Psoas muscle (tissue), 8 donors: ENCODE results near the gene RAI1. TPM values are rescaled to one million over a fixed set of nuclear protein-coding genes. Genes with fewer than 3 reads are reported as not detected.

ENCODE experiments used
- ATAC-seq, 4 donors: fragments of 200-7000 bp; cut with Tn5 transposase; one replicate each; pipeline ENCODE4 v1.9.1; 2020; ENCODE audit warnings: moderate library complexity in 3 of 4, mild to moderate bottlenecking in 2 of 4
- DNase-seq, 2 donors: peaks; one replicate each; pipeline ENCODE4 v3.0.0-alpha.2; 2020
- H3K27ac ChIP-seq: fragments of 200-600 bp; one replicate; pipeline ENCODE4 v1.8.0; 2022
- H3K27me3 ChIP-seq, 3 donors: fragments of 200-600 bp in 1 of 3; one replicate each; pipeline versions ENCODE4 v1.6.1 to v1.8.0; 2013 to 2022; ENCODE audit warnings: low read length in 2 of 3, mild to moderate bottlenecking in 2 of 3, moderate library complexity in 1 of 3; ENCODE audit not compliant: insufficient read depth in 3 of 3
- H3K36me3 ChIP-seq, 2 donors: fragments of 200-600 bp in 1 of 2; one replicate each; pipeline versions ENCODE4 v1.6.1 to v1.8.0; 2013 to 2022; ENCODE audit warnings: low read depth in 1 of 2, mild to moderate bottlenecking in 1 of 2, moderate library complexity in 1 of 2; ENCODE audit not compliant: insufficient read depth in 1 of 2
- H3K4me1 ChIP-seq: fragments of 200-600 bp; one replicate; pipeline ENCODE4 v1.8.0; 2022
- H3K4me3 ChIP-seq: fragments of 200-600 bp; one replicate; pipeline ENCODE4 v1.8.0; 2022; ENCODE audit warnings: mild to moderate bottlenecking
- H3K9me3 ChIP-seq: fragments of 200-600 bp; one replicate; pipeline ENCODE4 v1.8.0; 2022
- CTCF ChIP-seq: fragments of 200-600 bp; IDR thresholded peaks from one replicate; pipeline ENCODE4 v1.8.0; 2022; ENCODE audit warnings: antibody characterized with exemption
- WGBS, 3 donors: extraction: QIAGEN DNeasy Blood & Tissue Kit; methylation state at CpG; one replicate each; pipeline versions ENCODE4 v1.1.6 to v1.1.7; 2013; 5-methylcytosine and 5-hydroxymethylcytosine counted together
- intact Hi-C, 2 donors: fragments of 100-400 bp; cut with DNase I; formaldehyde crosslinking; loops; one replicate each; pipeline versions ENCODE4 v1.11.0 to v1.14.2; 2022
- polyA plus RNA-seq, 3 donors: library from polyadenylated mRNA; stranded (reverse); fragments of 200-250 nt; gene quantifications; one replicate each; pipeline ENCODE4 v1.2.3, GENCODE V29; 2013
- total RNA-seq, 4 donors: library from RNA; stranded (reverse); fragmentation: NEBNext Ultra II Directional in 2 of 4; extraction: Animal tissue kit (Norgen Biotek cat#: 25700) in 2 of 4; gene quantifications; one replicate each; pipeline versions ENCODE4 v1.2.1 to v1.2.4, GENCODE V29; 2021 to 2023
- donor health status: healthy with polysubstance abuse.
- donor health status: DM: no; HTN: no; CAD: no; lungs with moderate emphysema.
- donor health status: Bipolar disorder and iron deficiency.
- donor health status: healthy.
- donor health status: DM: yes; HTN: yes; CAD: no.
- donor health status: DM: no; HTN: no; CAD: no.
- donor health status: DM: no; HTN: no; CAD: no.
- donor health status: DM: yes; HTN: yes; CAD: no.

RAI1 gene
- total and polyA plus RNA-seq, 7 donors, result 4.0 to 9.0 (median 7.1) TPM

DNA sequence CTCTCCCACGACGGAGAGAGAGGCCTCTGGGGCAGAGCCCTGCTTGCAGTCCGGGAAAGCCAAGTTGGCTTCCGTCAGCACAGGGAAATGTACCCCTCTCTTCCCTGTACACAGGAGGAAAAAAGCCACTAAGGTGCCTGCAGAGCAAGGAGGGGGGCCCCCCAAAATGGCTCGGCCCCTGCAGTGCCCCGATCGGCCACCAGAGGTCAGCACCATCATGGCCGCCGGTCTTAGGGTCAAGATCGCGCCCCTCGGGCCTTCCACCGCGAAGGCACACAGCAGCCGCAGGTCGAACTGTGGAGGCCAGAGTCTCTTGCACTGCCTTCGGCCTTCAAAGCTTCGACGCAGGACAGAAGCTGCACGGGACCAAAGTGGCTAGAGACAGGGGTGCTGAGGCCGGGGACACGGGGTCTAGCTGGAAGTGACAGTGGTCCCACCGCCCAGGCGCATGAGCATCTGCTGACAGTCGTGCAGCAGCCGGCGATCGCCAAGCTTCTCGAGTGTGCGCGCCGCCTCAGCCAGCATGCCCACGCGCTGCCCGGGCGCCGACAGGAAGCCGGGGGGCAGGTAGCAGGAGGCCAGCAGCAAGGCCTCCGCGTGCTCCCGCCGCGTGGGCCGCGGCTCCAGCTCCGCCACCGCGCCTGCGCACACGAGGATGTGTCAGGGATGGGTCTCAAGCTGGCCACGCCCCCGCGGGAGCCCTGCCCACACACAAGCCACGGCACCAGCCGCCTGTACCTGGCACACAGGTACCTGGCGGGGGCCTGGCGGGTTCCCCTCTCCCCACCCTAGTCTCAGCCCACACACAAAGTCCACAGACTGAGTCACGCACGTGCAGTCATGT lies 131.2 kb downstream of the RAI1 start:
- Histone ChIP-seq H3K27ac (no peak overlapping the region), H3K4me1 (peaks cover 35% of the 10 kb centered on the region)

DNA sequence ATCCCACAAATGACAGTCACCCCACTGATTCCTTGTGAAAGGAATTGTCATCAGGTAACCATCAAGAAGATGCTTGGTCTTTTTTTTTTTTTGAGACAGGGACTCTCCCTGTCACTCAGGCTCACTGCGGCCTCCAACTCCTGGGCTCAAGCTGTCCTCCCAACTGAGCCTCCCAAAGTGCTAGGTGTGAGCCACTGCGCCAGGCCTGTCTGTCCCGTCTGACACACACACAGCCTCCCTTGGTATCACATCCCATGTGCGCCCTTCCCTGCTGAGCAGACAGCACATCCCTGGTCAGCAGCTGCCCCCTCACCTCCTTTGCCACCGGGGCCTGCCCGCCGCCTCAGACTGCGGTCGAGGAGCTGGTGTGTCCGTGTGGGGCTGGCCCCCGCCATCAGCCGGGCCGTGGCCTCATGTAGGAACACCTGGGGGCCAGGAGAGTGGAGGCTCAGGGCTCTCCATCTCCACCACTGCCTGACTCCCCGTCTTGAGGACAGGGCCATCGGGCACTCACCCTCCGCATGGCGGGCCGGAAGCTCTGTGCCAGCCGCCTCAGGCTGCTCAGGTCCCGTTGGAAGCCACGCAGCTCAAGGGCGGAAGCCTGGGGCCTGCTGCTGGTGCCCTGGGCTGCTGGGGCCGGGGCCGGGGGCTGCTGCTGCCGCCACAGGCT lies 131.9 kb downstream of the RAI1 start:
- intact Hi-C loops, result loop anchor here (5.0 to 10.0 kb wide), 3 partner anchors 104 to 222 kb away; partner anchors contain the start of genes ATPAF2 (in 1 of the 2) and GID4 (in 1 of the 2)
- Histone ChIP-seq H3K36me3 (peaks cover 3 to 65% of the 10 kb centered on the region in 2 donors), H3K27me3 (no peaks in the 10 kb centered on the region), H3K4me3 (no peak overlapping the region), H3K9me3 (no peaks in the 10 kb centered on the region), H3K4me1 (peaks cover 36% of the 10 kb centered on the region), H3K27ac (no peak overlapping the region)
- TF ChIP-seq CTCF, result no peak
- 91 to 96% (median 96%) methylated on average over 20 to 25 of the region's 25 CpGs for WGBS, 3 donors
- ATAC-seq (no peak), DNase-seq (peak in 1 of 2 donors; percentile 12)

More for the DNA sequence above, 131.2 kb downstream of the RAI1 start:
- peak; percentile 100 for TF ChIP-seq CTCF
- Histone ChIP-seq H3K36me3 (peaks cover 3 to 60% of the 10 kb centered on the region in 2 donors), H3K4me3 (no peak overlapping the region), H3K9me3 (no peaks in the 10 kb centered on the region), H3K27me3 (no peaks in the 10 kb centered on the region)
- peak; percentile 57 to 70 (median 64) for ATAC-seq
- WGBS, 3 donors, result 54 to 57% (median 57%) methylated on average over 47 to 59 of the region's 59 CpGs
- intact Hi-C loops, result loop anchor here (1.0 to 10.0 kb wide), 5 partner anchors 28 to 222 kb away; partner anchors contain the start of genes ATPAF2 (in 1 of the 2) and GID4 (in 1 of the 2)
- DNase-seq, result peak; percentile 77 to 89

DNA sequence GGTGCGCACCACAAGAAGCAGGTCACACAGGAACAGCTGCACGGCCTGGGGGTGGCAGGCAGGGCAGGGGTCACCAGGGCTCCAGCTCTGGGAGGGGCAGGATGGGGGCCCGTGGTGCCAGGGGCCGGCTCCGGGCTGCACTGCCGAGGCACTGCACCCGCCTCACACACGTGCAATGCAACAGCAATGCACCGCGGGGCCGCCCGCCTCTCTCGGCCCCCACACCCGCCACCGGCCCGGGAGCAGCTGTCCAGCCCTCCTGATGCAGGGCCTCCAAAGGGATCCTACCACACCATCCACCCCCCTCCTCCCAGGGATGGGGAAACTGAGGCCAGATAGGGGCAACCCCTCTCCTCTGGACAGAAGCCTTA lies 132.5 kb downstream of the RAI1 start:
- WGBS, 3 donors, result 78% methylated on average over 11 to 16 of the region's 16 CpGs
- ATAC-seq (no peak), DNase-seq (peak in 1 of 2 donors; percentile 18)
- intact Hi-C loops, result loop anchor here (5.0 to 10.0 kb wide), 3 partner anchors 104 to 221 kb away; partner anchors contain the start of genes ATPAF2 (in 1 of the 2) and GID4 (in 1 of the 2)
- Histone ChIP-seq H3K4me1 (peaks cover 41% of the 10 kb centered on the region), H3K9me3 (no peaks in the 10 kb centered on the region), H3K36me3 (peaks cover 3 to 71% of the 10 kb centered on the region in 2 donors), H3K27ac (no peak overlapping the region), H3K27me3 (no peaks in the 10 kb centered on the region), H3K4me3 (no peak overlapping the region)
- TF ChIP-seq CTCF, result no peak

GRCh38 chr17:17814162-17815061 lies 133.2 kb downstream of the RAI1 start:
- Histone ChIP-seq H3K36me3 (peaks cover 3 to 78% of the 10 kb centered on the region in 2 donors), H3K4me3 (no peak overlapping the region), H3K27me3 (no peaks in the 10 kb centered on the region), H3K4me1 (peaks cover 48% of the 10 kb centered on the region), H3K9me3 (no peaks in the 10 kb centered on the region), H3K27ac (peak overlapping the region; percentile 76)
- intact Hi-C loops, result loop anchor here (5.0 to 10.0 kb wide), 3 partner anchors 103 to 220 kb away; partner anchors contain the start of genes ATPAF2 (in 1 of the 2) and GID4 (in 1 of the 2)
- WGBS, 3 donors, result 46 to 52% (median 49%) methylated on average over 13 to 20 of the region's 20 CpGs
- ATAC-seq (no peak), DNase-seq (peak in 1 of 2 donors; percentile 11)
- TF ChIP-seq CTCF, result no peak
